Measurements from ENCODE around the gene PLA1A. TPM values are rescaled to one million over a fixed set of nuclear protein-coding genes. Genes with fewer than 3 reads are reported as not detected.
"Not testable (repeated sequence)": the region's sequence is repeated elsewhere in the genome, so short reads cannot be mapped to it uniquely, and the experiment has no call there.

The PLA1A gene
- total RNA-seq, 4 donors from 2014 or later = 0.70 to 4.1 (median 0.85) TPM; not detected in 1

DNA sequence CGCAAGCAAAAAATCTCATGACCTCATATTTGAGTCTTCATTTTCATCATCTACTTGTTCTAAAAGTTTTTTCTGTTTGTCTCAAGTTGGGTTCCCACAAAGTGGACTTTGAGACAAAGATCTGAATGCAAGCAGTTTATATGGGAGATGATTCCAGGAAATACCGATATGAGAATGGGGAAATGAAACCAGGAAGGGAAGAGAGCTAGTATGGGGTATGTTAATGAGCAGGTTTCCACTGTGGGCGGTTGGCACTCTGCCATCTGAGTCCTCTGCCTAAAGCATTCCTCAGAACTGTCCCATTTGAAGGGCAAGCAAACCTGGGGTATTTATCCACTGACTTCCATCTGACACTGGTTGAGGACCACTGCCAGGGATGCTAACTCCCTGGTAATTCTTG lies 9.6 kb upstream of the PLA1A start:
- peak in 2 of 3 donors; percentile 68 to 80 for DNase-seq
- peak overlapping the region in 1 of 4 donors; percentile 9 for H3K27ac ChIP-seq
- no peak overlapping the region for H3K4me3 ChIP-seq
- H3K9me3 ChIP-seq = no peaks in the 10 kb centered on the region
- no peaks in the 10 kb centered on the region for H3K27me3 ChIP-seq
- H3K36me3 ChIP-seq = no peaks in the 10 kb centered on the region
- no peaks in the 10 kb centered on the region for H3K4me1 ChIP-seq
- TF ChIP-seq CTCF (IDR thresholded peaks at IDR 0.05) = no peak
- no peak for TF ChIP-seq POLR2A (IDR thresholded peaks at IDR 0.05)

DNA sequence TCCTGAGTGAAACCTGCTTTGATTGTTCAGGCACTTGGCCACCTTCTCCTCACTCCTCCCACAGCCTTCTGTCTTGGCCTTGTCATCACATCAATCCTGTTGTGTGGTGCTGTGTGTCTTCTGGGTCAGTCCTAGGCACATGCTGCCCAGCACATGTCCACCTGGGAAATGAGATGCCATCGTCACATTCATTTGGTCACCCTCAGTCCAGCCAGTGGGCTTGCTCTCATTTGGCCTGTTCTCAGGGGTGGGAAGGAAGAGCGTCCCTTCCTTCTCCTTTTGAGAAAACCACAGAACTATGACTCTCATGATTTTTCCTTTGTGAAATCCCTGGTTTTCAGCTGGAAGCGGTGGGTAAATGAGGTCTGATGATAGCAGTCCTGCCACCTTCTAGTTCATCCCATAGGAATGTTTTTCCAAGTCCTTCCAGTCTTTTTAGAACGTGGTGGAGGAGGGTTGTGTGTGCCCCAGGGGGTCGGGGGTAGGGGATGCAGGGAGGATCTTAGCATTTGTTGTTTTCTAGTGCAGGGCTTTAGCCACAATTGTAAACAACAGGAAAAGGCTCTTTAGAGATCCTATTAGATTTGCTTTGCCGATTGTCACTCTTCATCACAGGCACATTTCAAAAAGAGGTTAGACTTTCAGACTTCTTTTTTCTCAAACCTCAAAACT lies 8.4 kb upstream of the PLA1A start:
- H3K27me3 ChIP-seq = no peaks in the 10 kb centered on the region
- H3K4me1 ChIP-seq = no peaks in the 10 kb centered on the region
- no peaks in the 10 kb centered on the region for H3K36me3 ChIP-seq
- no peak for TF ChIP-seq POLR2A (IDR thresholded peaks at IDR 0.05)
- TF ChIP-seq CTCF (IDR thresholded peaks at IDR 0.05) = no peak
- H3K9me3 ChIP-seq = no peaks in the 10 kb centered on the region
- H3K4me3 ChIP-seq = no peak overlapping the region
- no peak for DNase-seq
- H3K27ac ChIP-seq = no peak overlapping the region

- no peak overlapping the region for H3K27ac ChIP-seq
- H3K4me3 ChIP-seq = no peak overlapping the region
- DNase-seq = no peak
- no peaks in the 10 kb centered on the region for H3K9me3 ChIP-seq
- H3K36me3 ChIP-seq = no peaks in the 10 kb centered on the region
- no peak for TF ChIP-seq CTCF (IDR thresholded peaks at IDR 0.05)
- no peak for TF ChIP-seq POLR2A (IDR thresholded peaks at IDR 0.05)
- H3K4me1 ChIP-seq = no peaks in the 10 kb centered on the region
- no peaks in the 10 kb centered on the region for H3K27me3 ChIP-seq
Measured at GRCh38 chr3:119590706-119591105, 7.0 kb upstream of the PLA1A start.

DNA sequence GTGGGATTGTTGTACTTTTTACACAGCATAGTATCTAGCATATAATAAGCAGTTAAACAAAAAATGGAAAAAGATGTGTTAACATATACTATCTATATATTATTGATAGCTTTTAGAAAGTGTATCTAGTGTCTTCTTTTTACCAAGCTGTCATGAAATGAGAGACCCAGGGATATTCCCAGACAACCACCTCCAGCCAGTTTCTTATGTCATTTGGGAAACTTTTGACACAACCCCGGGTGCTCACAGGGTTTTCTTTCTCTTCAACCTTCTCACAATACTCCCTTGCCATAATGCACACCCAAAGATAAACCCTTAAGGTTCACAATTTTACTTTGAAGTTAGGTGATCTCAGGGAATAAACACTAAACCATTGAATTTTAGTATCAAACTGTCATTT lies 4.8 kb upstream of the PLA1A start:
- H3K36me3 ChIP-seq = no peaks in the 10 kb centered on the region
- H3K4me1 ChIP-seq = peaks cover 0 to 5% (median 0%) of the 10 kb centered on the region in 4 donors
- TF ChIP-seq POLR2A (IDR thresholded peaks at IDR 0.05) (no peak), CTCF (IDR thresholded peaks at IDR 0.05) (no peak)
- no peak for DNase-seq
- no peak overlapping the region for H3K27ac ChIP-seq
- no peaks in the 10 kb centered on the region for H3K9me3 ChIP-seq
- no peaks in the 10 kb centered on the region for H3K27me3 ChIP-seq
- H3K4me3 ChIP-seq = no peak overlapping the region

- Histone ChIP-seq H3K27me3 (no peaks in the 10 kb centered on the region), H3K4me1 (peaks cover 0 to 5% (median 0%) of the 10 kb centered on the region in 4 donors), H3K4me3 (no peak overlapping the region), H3K9me3 (no peaks in the 10 kb centered on the region), H3K27ac (no peak overlapping the region), H3K36me3 (no peaks in the 10 kb centered on the region)
- no peak for TF ChIP-seq POLR2A (IDR thresholded peaks at IDR 0.05)
- no peak for TF ChIP-seq CTCF (IDR thresholded peaks at IDR 0.05)
- no peak for DNase-seq
Measured at GRCh38 chr3:119594066-119594465, 3.6 kb upstream of the PLA1A start.

DNA sequence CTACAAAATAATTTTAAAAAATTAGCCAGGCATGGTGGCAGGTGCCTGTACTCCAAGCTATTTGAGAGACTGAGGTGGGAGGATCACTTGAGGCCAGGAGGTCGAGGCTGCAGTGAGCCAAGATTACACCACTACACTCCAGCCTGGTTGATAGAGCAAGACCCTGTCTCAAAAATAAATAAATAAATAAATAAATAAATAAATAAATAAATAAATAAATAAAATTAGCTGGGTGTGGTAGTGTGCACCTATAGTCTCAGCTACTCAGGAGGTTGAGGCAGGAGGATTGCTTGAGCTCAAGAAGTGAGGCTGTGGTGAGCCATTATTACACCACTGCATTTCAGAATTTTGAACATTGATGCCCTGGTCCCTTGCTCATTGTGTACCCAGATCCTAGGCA lies 2.8 kb upstream of the PLA1A start:
- not testable (repeated sequence) for H3K27ac ChIP-seq, H3K4me3 ChIP-seq, H3K36me3 ChIP-seq, H3K9me3 ChIP-seq, DNase-seq, H3K27me3 ChIP-seq, H3K4me1 ChIP-seq

All from Peyer's patch (tissue), 4 donors.